Trophoblast cell (in vitro differentiated cells and primary cell): ENCODE measurements around the gene HDX.

Experiments used
- DNase-seq, 2 donors: peaks; one replicate each; pipeline ENCODE4 v3.0.0-alpha.2; 2016
- H2AFZ ChIP-seq: 2 replicates; pipeline ENCODE4 v1.6.1; 2013; ENCODE audit warnings: low read length, moderate library complexity, mild to moderate bottlenecking; ENCODE audit not compliant: insufficient read depth, poor library complexity
- H2AK5ac ChIP-seq: 2 replicates; pipeline ENCODE4 v1.6.1; 2013; ENCODE audit warnings: mild to moderate bottlenecking, low read length
- H2BK120ac ChIP-seq: 2 replicates; pipeline ENCODE4 v1.6.1; 2013; ENCODE audit warnings: low read length, mild to moderate bottlenecking, moderate library complexity; ENCODE audit not compliant: insufficient read depth, poor library complexity
- H2BK12ac ChIP-seq: 2 replicates; pipeline ENCODE4 v1.6.1; 2013; ENCODE audit warnings: mild to moderate bottlenecking, low read length, moderate library complexity
- H2BK5ac ChIP-seq: 2 replicates; pipeline ENCODE4 v1.6.1; 2013; ENCODE audit warnings: low read length, low read depth, moderate library complexity, mild to moderate bottlenecking; ENCODE audit not compliant: poor library complexity
- H3K14ac ChIP-seq: 2 replicates; pipeline ENCODE4 v1.6.1; 2013; ENCODE audit warnings: mild to moderate bottlenecking, low read length
- H3K18ac ChIP-seq: 2 replicates; pipeline ENCODE4 v1.6.1; 2013; ENCODE audit warnings: mild to moderate bottlenecking, low read length
- H3K23ac ChIP-seq: 2 replicates; pipeline ENCODE4 v1.6.1; 2013; ENCODE audit warnings: low read length
- H3K27ac ChIP-seq: 2 replicates; pipeline ENCODE4 v1.5.1; 2013; ENCODE audit warnings: low read depth, mild to moderate bottlenecking, inconsistent platforms, low read length, moderate library complexity
- H3K27me3 ChIP-seq: 2 replicates; pipeline ENCODE4 v1.6.1; 2013; ENCODE audit warnings: inconsistent platforms, mild to moderate bottlenecking, low read length, moderate library complexity; ENCODE audit not compliant: insufficient read depth
- H3K36me3 ChIP-seq, 2 experiments: 1 replicate in 1 of 2; 2 replicates in 1 of 2; pipeline ENCODE4 v1.6.1; 2013; ENCODE audit warnings: low read length in 2 of 2, mild to moderate bottlenecking in 2 of 2, moderate library complexity in 1 of 2; ENCODE audit not compliant: insufficient read depth in 2 of 2, control insufficient read depth in 1 of 2
- H3K4ac ChIP-seq: 2 replicates; pipeline ENCODE4 v1.6.1; 2013; ENCODE audit warnings: low read depth, mild to moderate bottlenecking, low read length, moderate library complexity
- H3K4me1 ChIP-seq, 2 experiments: 1 replicate in 1 of 2; 2 replicates in 1 of 2; pipeline ENCODE4 v1.6.1; 2013; ENCODE audit warnings: low read length in 2 of 2, mild to moderate bottlenecking in 2 of 2, moderate library complexity in 1 of 2; ENCODE audit not compliant: insufficient read depth in 2 of 2, control insufficient read depth in 1 of 2
- H3K4me2 ChIP-seq: 2 replicates; pipeline ENCODE4 v1.6.1; 2013; ENCODE audit warnings: inconsistent platforms, mild to moderate bottlenecking, low read length, moderate library complexity
- H3K4me3 ChIP-seq: 2 replicates; pipeline ENCODE4 v1.5.1; 2013; ENCODE audit warnings: mild to moderate bottlenecking, low read depth, low read length, inconsistent platforms
- H3K79me1 ChIP-seq: one replicate; pipeline ENCODE4 v1.6.1; 2013; ENCODE audit warnings: low read length
- H3K79me2 ChIP-seq: 2 replicates; pipeline ENCODE4 v1.6.1; 2013; ENCODE audit warnings: low read length, mild to moderate bottlenecking; ENCODE audit not compliant: control insufficient read depth, insufficient read depth, poor library complexity
- H3K9ac ChIP-seq: 2 replicates; pipeline ENCODE4 v1.6.1; 2013; ENCODE audit warnings: mild to moderate bottlenecking, low read length
- H3K9me3 ChIP-seq: 2 replicates; pipeline ENCODE4 v1.6.1; 2013; ENCODE audit warnings: low read depth, mild to moderate bottlenecking, control low read depth, inconsistent platforms, low read length; ENCODE audit not compliant: insufficient read depth
- H4K12ac ChIP-seq: 2 replicates; pipeline ENCODE4 v1.6.1; 2013; ENCODE audit warnings: low read depth, mild to moderate bottlenecking, low read length, moderate library complexity
- H4K8ac ChIP-seq: 2 replicates; pipeline ENCODE4 v1.6.1; 2013; ENCODE audit warnings: low read depth, mild to moderate bottlenecking, low read length, moderate library complexity
- H4K91ac ChIP-seq: one replicate; pipeline ENCODE4 v1.6.1; 2013; ENCODE audit warnings: low read depth, mild to moderate bottlenecking, low read length, moderate library complexity
- WGBS: extraction: QIAGEN DNeasy Blood & Tissue Kit; methylation state at CpG from one replicate; pipeline ENCODE4 v1.1.7; 2013; ENCODE audit warnings: missing lambda C conversion rate; ENCODE audit not compliant: insufficient read length, insufficient coverage; ENCODE audit errors: extremely low coverage; 5-methylcytosine and 5-hydroxymethylcytosine counted together

Gene HDX

DNA sequence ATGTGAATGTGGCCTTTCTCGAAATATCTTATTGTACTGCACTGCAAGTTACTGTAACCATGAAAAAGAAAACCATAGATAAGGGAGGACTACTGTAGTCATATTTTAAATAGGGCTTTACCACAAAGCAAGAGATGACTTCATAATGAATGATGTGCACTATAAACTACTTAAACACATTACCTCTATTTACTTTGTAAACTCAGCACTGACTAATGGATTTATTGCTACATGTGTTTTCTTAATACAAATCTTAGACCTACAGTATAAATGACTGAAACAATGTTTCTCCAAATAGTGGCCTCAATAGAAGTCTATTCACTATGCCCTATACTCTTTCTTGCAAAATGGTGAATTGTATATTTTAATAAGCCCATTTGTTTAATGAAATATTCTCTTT is 61.1 kb downstream of the HDX start:
- H3K79me1 ChIP-seq: no peaks in the 10 kb centered on the region
- H4K8ac ChIP-seq: no peak overlapping the region
- no peaks in the 10 kb centered on the region for H3K27me3 ChIP-seq
- H3K4ac ChIP-seq: no peak overlapping the region
- no CpG with 5 or more reads among the region's 1 CpG for WGBS
- no peak overlapping the region for H2BK5ac ChIP-seq
- H2BK12ac ChIP-seq: no peak overlapping the region
- no peak overlapping the region for H2AK5ac ChIP-seq
- H3K4me3 ChIP-seq: no peak overlapping the region
- no peak overlapping the region for H2BK120ac ChIP-seq
- no peak overlapping the region for H4K91ac ChIP-seq
- no peak overlapping the region for H3K9ac ChIP-seq
- H2AFZ ChIP-seq: no peak overlapping the region
- DNase-seq: no peak
- no peak overlapping the region for H3K4me2 ChIP-seq
- no peak overlapping the region for H4K12ac ChIP-seq
- no peaks in the 10 kb centered on the region for H3K9me3 ChIP-seq
- H3K18ac ChIP-seq: no peak overlapping the region
- no peak overlapping the region for H3K23ac ChIP-seq
- no peaks in the 10 kb centered on the region for H3K79me2 ChIP-seq
- H3K27ac ChIP-seq: no peak overlapping the region
- no peaks in the 10 kb centered on the region for H3K36me3 ChIP-seq
- no peak overlapping the region for H3K14ac ChIP-seq
- H3K4me1 ChIP-seq: no peaks in the 10 kb centered on the region

- H3K4ac ChIP-seq: no peak overlapping the region
- H3K9me3 ChIP-seq: no peaks in the 10 kb centered on the region
- no peaks in the 10 kb centered on the region for H3K27me3 ChIP-seq
- H3K9ac ChIP-seq: no peak overlapping the region
- no peaks in the 10 kb centered on the region for H3K36me3 ChIP-seq
- H2BK5ac ChIP-seq: no peak overlapping the region
- no peak for DNase-seq
- no peak overlapping the region for H2BK120ac ChIP-seq
- no peak overlapping the region for H3K14ac ChIP-seq
- H2AFZ ChIP-seq: no peak overlapping the region
- H2AK5ac ChIP-seq: no peak overlapping the region
- H4K8ac ChIP-seq: no peak overlapping the region
- H3K4me3 ChIP-seq: no peak overlapping the region
- no peak overlapping the region for H3K4me2 ChIP-seq
- no peak overlapping the region for H4K12ac ChIP-seq
- H2BK12ac ChIP-seq: no peak overlapping the region
- H4K91ac ChIP-seq: no peak overlapping the region
- H3K27ac ChIP-seq: no peak overlapping the region
- no peaks in the 10 kb centered on the region for H3K79me2 ChIP-seq
- no peaks in the 10 kb centered on the region for H3K79me1 ChIP-seq
- H3K4me1 ChIP-seq: no peaks in the 10 kb centered on the region
- no peak overlapping the region for H3K23ac ChIP-seq
- no peak overlapping the region for H3K18ac ChIP-seq
Measured at GRCh38 chrX:84415140-84415539, 87.1 kb downstream of the HDX start.

GRCh38 chrX:84363663-84364062 is 138.6 kb downstream of the HDX start:
- H3K23ac ChIP-seq: no peak overlapping the region
- H2BK120ac ChIP-seq: no peak overlapping the region
- WGBS: no CpG with 5 or more reads among the region's 1 CpG
- no peak overlapping the region for H4K12ac ChIP-seq
- H3K27me3 ChIP-seq: no peaks in the 10 kb centered on the region
- no peaks in the 10 kb centered on the region for H3K9me3 ChIP-seq
- no peak overlapping the region for H3K4me2 ChIP-seq
- H3K79me1 ChIP-seq: no peaks in the 10 kb centered on the region
- no peak overlapping the region for H3K27ac ChIP-seq
- no peak overlapping the region for H2BK5ac ChIP-seq
- H2BK12ac ChIP-seq: no peak overlapping the region
- H3K4ac ChIP-seq: no peak overlapping the region
- H4K91ac ChIP-seq: no peak overlapping the region
- H2AFZ ChIP-seq: no peak overlapping the region
- no peak overlapping the region for H4K8ac ChIP-seq
- no peaks in the 10 kb centered on the region for H3K4me1 ChIP-seq
- DNase-seq: no peak
- H2AK5ac ChIP-seq: no peak overlapping the region
- H3K36me3 ChIP-seq: no peaks in the 10 kb centered on the region
- H3K9ac ChIP-seq: no peak overlapping the region
- no peak overlapping the region for H3K14ac ChIP-seq
- no peak overlapping the region for H3K4me3 ChIP-seq
- H3K18ac ChIP-seq: no peak overlapping the region
- H3K79me2 ChIP-seq: no peaks in the 10 kb centered on the region

- H4K12ac ChIP-seq: no peak overlapping the region
- no peak overlapping the region for H3K4me3 ChIP-seq
- H3K9ac ChIP-seq: no peak overlapping the region
- no peaks in the 10 kb centered on the region for H3K27me3 ChIP-seq
- H3K14ac ChIP-seq: no peak overlapping the region
- H3K79me2 ChIP-seq: no peaks in the 10 kb centered on the region
- H3K36me3 ChIP-seq: no peaks in the 10 kb centered on the region
- no peak overlapping the region for H2AFZ ChIP-seq
- H3K9me3 ChIP-seq: no peaks in the 10 kb centered on the region
- H3K4me1 ChIP-seq: no peaks in the 10 kb centered on the region
- no peak overlapping the region for H2BK12ac ChIP-seq
- H2AK5ac ChIP-seq: no peak overlapping the region
- H3K79me1 ChIP-seq: no peaks in the 10 kb centered on the region
- H2BK5ac ChIP-seq: no peak overlapping the region
- H3K27ac ChIP-seq: no peak overlapping the region
- no CpG with 5 or more reads among the region's 3 CpGs for WGBS
- no peak for DNase-seq
- H3K4me2 ChIP-seq: no peak overlapping the region
- no peak overlapping the region for H4K8ac ChIP-seq
- H4K91ac ChIP-seq: no peak overlapping the region
- no peak overlapping the region for H3K18ac ChIP-seq
- no peak overlapping the region for H3K4ac ChIP-seq
- H2BK120ac ChIP-seq: no peak overlapping the region
- no peak overlapping the region for H3K23ac ChIP-seq
Measured at GRCh38 chrX:84363051-84363450, 139.2 kb downstream of the HDX start.
